IMR-90 (cell line): Measurements from ENCODE around the gene CERK. TPM values are rescaled to one million over a fixed set of nuclear protein-coding genes. Genes with fewer than 3 reads are reported as not detected.

Source experiments
- ATAC-seq: fragments of 200-7000 bp; cut with Tn5 transposase; 2 replicates; pipeline ENCODE4 v1.9.1; 2020; ENCODE audit warnings: low read depth, mild to moderate bottlenecking, moderate library complexity
- BruUV-seq: library from RNA; stranded (reverse); fragments of 400-500 nt; replicated peaks from 2 replicates; lab custom pipeline; 2021; lab: Mats Ljungman, UMichigan
- CTCF ChIA-PET: fragments of 300-600 bp; formaldehyde crosslinking; extraction: SDS; loops from one replicate; lab custom pipeline; 2021; ENCODE audit warnings: antibody characterized with exemption; lab: Yijun Ruan, JAX
- POLR2A ChIA-PET: fragments of 300-600 bp; sonication (Branson Sonifier 250); formaldehyde crosslinking; loops from one replicate; lab custom pipeline; 2022; ENCODE audit warnings: antibody characterized with exemption; ENCODE audit not compliant: unreplicated experiment; lab: Charles Lee
- DNase-seq: peaks from one replicate; pipeline ENCODE4 v3.0.0; 2013
- H2AFZ ChIP-seq: replicated peaks from 2 replicates; pipeline ENCODE3; 2013; ENCODE audit warnings: low read length, mild to moderate bottlenecking; ENCODE audit not compliant: poor library complexity
- H2AK5ac ChIP-seq: 2 replicates; pipeline ENCODE4 v1.6.1; 2013; ENCODE audit warnings: low read depth, low read length, inconsistent platforms
- H2AK9ac ChIP-seq: replicated peaks from 2 replicates; pipeline ENCODE3; 2013; ENCODE audit warnings: mild to moderate bottlenecking, low read depth, low read length, moderate library complexity; ENCODE audit not compliant: poor library complexity
- H2BK120ac ChIP-seq: 2 replicates; pipeline ENCODE4 v1.6.1; 2013; ENCODE audit warnings: low read depth, low read length, inconsistent platforms
- H2BK15ac ChIP-seq: 3 replicates; pipeline ENCODE4 v1.6.1; 2013; ENCODE audit warnings: low read depth, low read length, inconsistent platforms
- H2BK20ac ChIP-seq: 2 replicates; pipeline ENCODE4 v1.6.1; 2013; ENCODE audit warnings: low read depth, mild to moderate bottlenecking, inconsistent platforms, low read length, moderate library complexity
- H2BK5ac ChIP-seq: 2 replicates; pipeline ENCODE4 v1.6.1; 2013; ENCODE audit warnings: mild to moderate bottlenecking, low read depth, low read length, inconsistent platforms; ENCODE audit not compliant: poor library complexity, severe bottlenecking
- H3K14ac ChIP-seq: replicated peaks from 2 replicates; pipeline ENCODE4 v1.6.1; 2013; ENCODE audit warnings: low read depth, low read length, inconsistent platforms
- H3K18ac ChIP-seq: 2 replicates; pipeline ENCODE4 v1.6.1; 2013; ENCODE audit warnings: low read depth, low read length, control low read depth
- H3K23ac ChIP-seq: 2 replicates; pipeline ENCODE4 v1.6.1; 2013; ENCODE audit warnings: low read depth, low read length, inconsistent platforms
- H3K27ac ChIP-seq: 2 replicates; pipeline ENCODE4 v1.5.1; 2013; ENCODE audit warnings: mild to moderate bottlenecking, control low read depth, low read length; ENCODE audit not compliant: insufficient read depth
- H3K27me3 ChIP-seq: 2 replicates; pipeline ENCODE4 v1.6.1; 2013; ENCODE audit warnings: low read length; ENCODE audit not compliant: control insufficient read depth, insufficient read depth
- H3K36me3 ChIP-seq: 2 replicates; pipeline ENCODE4 v1.6.1; 2013; ENCODE audit warnings: low read length, mixed read lengths; ENCODE audit not compliant: control insufficient read depth, insufficient read depth
- H3K4ac ChIP-seq: 2 replicates; pipeline ENCODE4 v1.6.1; 2013; ENCODE audit warnings: low read depth, low read length, inconsistent platforms
- H3K4me1 ChIP-seq: 2 replicates; pipeline ENCODE4 v1.6.1; 2013; ENCODE audit warnings: low read length, mixed read lengths; ENCODE audit not compliant: control insufficient read depth, insufficient read depth
- H3K4me2 ChIP-seq: 2 replicates; pipeline ENCODE4 v1.6.1; 2013; ENCODE audit warnings: low read depth, mild to moderate bottlenecking, control low read depth, low read length, moderate library complexity
- H3K4me3 ChIP-seq: 2 replicates; pipeline ENCODE4 v1.5.1; 2013; ENCODE audit warnings: low read depth, mild to moderate bottlenecking, control low read depth, low read length, moderate library complexity; ENCODE audit not compliant: insufficient read depth
- H3K56ac ChIP-seq: 2 replicates; pipeline ENCODE4 v1.6.1; 2013; ENCODE audit warnings: low read length, inconsistent platforms; ENCODE audit not compliant: insufficient read depth; ENCODE audit errors: extremely low read depth
- H3K79me1 ChIP-seq, 2 experiments: 2 replicates each; pipeline ENCODE4 v1.6.1; 2013; ENCODE audit warnings: low read length in 2 of 2, inconsistent platforms in 1 of 2, low read depth in 1 of 2
- H3K9ac ChIP-seq: 2 replicates; pipeline ENCODE4 v1.6.1; 2013; ENCODE audit warnings: low read depth, low read length, control low read depth
- H3K9me1 ChIP-seq: 2 replicates; pipeline ENCODE4 v1.6.1; 2013; ENCODE audit warnings: low read length, inconsistent platforms; ENCODE audit not compliant: insufficient read depth
- H3K9me3 ChIP-seq: 2 replicates; pipeline ENCODE4 v1.6.1; 2013; ENCODE audit warnings: low read length; ENCODE audit not compliant: control insufficient read depth, insufficient read depth
- H4K20me1 ChIP-seq: 2 replicates; pipeline ENCODE4 v1.6.1; 2013; ENCODE audit warnings: low read length, inconsistent platforms; ENCODE audit not compliant: insufficient read depth
- H4K5ac ChIP-seq: 2 replicates; pipeline ENCODE4 v1.6.1; 2013; ENCODE audit warnings: mild to moderate bottlenecking, low read depth, low read length, control low read depth
- H4K8ac ChIP-seq, 2 experiments: 2 replicates each; pipeline ENCODE4 v1.6.1; 2013; ENCODE audit warnings: low read depth in 2 of 2, low read length in 2 of 2, control low read depth in 1 of 2, inconsistent platforms in 1 of 2
- H4K91ac ChIP-seq: 2 replicates; pipeline ENCODE4 v1.6.1; 2013; ENCODE audit warnings: low read depth, low read length, inconsistent platforms; ENCODE audit not compliant: insufficient read depth
- CEBPB ChIP-seq: IDR thresholded peaks from 2 replicates; pipeline ENCODE4 v1.6.1; 2012; ENCODE audit warnings: low read depth, low read length, improper control_type of control experiment
- CHD1 ChIP-seq: IDR thresholded peaks from 2 replicates; pipeline ENCODE4 v1.6.1; 2012; ENCODE audit warnings: low read depth, low read length, improper control_type of control experiment
- MAFK ChIP-seq: IDR thresholded peaks from 2 replicates; pipeline ENCODE4 v1.6.1; 2012; ENCODE audit warnings: low read depth, low read length, improper control_type of control experiment
- MAZ ChIP-seq: IDR thresholded peaks from 2 replicates; pipeline ENCODE4 v1.6.1; 2012; ENCODE audit warnings: low read depth, mild to moderate bottlenecking, low read length, improper control_type of control experiment, moderate library complexity, borderline replicate concordance
- SMC3 ChIP-seq: fragments of 150-350 bp; IDR thresholded peaks from 2 replicates; pipeline ENCODE4 v1.6.1; 2016; ENCODE audit warnings: low read depth, mild to moderate bottlenecking, antibody characterized with exemption, low read length, moderate library complexity
- WGBS, 2 experiments: methylation state at CpG; one replicate each; pipeline versions ENCODE4 v1.1.5 to v1.1.7; 2013; ENCODE audit warnings: missing lambda C conversion rate in 2 of 2; ENCODE audit not compliant: insufficient read length in 1 of 2; ENCODE audit errors: extremely low coverage in 2 of 2; 5-methylcytosine and 5-hydroxymethylcytosine counted together
- dilution Hi-C: fragments of 300-500 bp; cut with HindIII; formaldehyde crosslinking; loops from one replicate; pipeline ENCODE4 v1.14.3; 2018; ENCODE audit warnings: low sequenced_read_pairs; ENCODE audit not compliant: unreplicated experiment
- in situ Hi-C: fragments of 300-500 bp; cut with MboI; formaldehyde crosslinking; loops from 3 replicates; pipeline ENCODE4 v1.14.3; 2019; ENCODE audit warnings: low sequenced_read_pairs, inconsistent platforms, mixed read lengths
- intact Hi-C: fragments of 100-400 bp; cut with micrococcal nuclease; formaldehyde crosslinking; loops from 2 replicates; pipeline ENCODE4 v1.10.0; 2022
- polyA plus RNA-seq, 3 experiments: library from polyadenylated mRNA; depleted of rRNA; stranded (reverse); fragments of >200 nt; gene quantifications; 2 replicates each; pipeline ENCODE4 v1.2.3, GENCODE V29; 2012; ENCODE audit warnings: low replicate concordance in 1 of 3
- total RNA-seq: library from RNA; depleted of rRNA; stranded (reverse); fragments of >200 nt; gene quantifications from 2 replicates; pipeline ENCODE4 v1.2.3, GENCODE V29; 2012
- TF ChIP-seq, protein P1 (sequence below): fragments of 150-350 bp; IDR thresholded peaks from 2 replicates; pipeline ENCODE4 v1.6.1; 2016; ENCODE audit warnings: low read depth, mild to moderate bottlenecking, low read length, moderate library complexity, borderline replicate concordance

The CERK gene
- total and polyA plus RNA-seq, 2 of the 4 experiments (the other 2 are of a cell fraction) = 25.3 to 38.7 TPM

GRCh38 chr22:46687460-46687859 is 50.6 kb downstream of the CERK start:
- ChIA-PET POLR2A (no interaction called here), CTCF (no interaction called here)
- Histone ChIP-seq H3K9ac (no peak overlapping the region), H2AFZ (no peak overlapping the region), H3K4ac (no peak overlapping the region), H3K23ac (no peak overlapping the region), H2BK20ac (no peak overlapping the region), H3K4me1 (no peaks in the 10 kb centered on the region), H2AK9ac (no peak overlapping the region), H3K14ac (no peak overlapping the region), H2BK5ac (no peak overlapping the region), H3K9me3 (no peaks in the 10 kb centered on the region), H3K4me2 (no peak overlapping the region), H3K9me1 (0 out of 2 replicates have a peak, but pooled peaks cover 1% of the 10 kb centered on the region), H3K56ac (no peak overlapping the region), H3K27ac (no peak overlapping the region), H3K36me3 (peaks cover 53% of the 10 kb centered on the region), H4K20me1 (no peaks in the 10 kb centered on the region; the same call in 1 of the 2 replicates), H2AK5ac (no peak overlapping the region), H2BK15ac (no peak overlapping the region), H3K27me3 (no peaks in the 10 kb centered on the region), H4K91ac (no peak overlapping the region), H4K5ac (no peak overlapping the region), H2BK120ac (no peak overlapping the region), H3K79me1 (no peaks in the 10 kb centered on the region; a peak in 1 of 4 replicates), H3K18ac (no peak overlapping the region), H3K4me3 (no peak overlapping the region), H4K8ac (no peak overlapping the region)
- no CpG with 5 or more reads among the region's 15 CpGs for whole genome bisulfite sequencing, 2 experiments
- TF ChIP-seq SMC3 (no peak), MAZ (no peak), MAFK (no peak), CHD1 (no peak), CEBPB (no peak)
- TF ChIP-seq, protein P1, sequence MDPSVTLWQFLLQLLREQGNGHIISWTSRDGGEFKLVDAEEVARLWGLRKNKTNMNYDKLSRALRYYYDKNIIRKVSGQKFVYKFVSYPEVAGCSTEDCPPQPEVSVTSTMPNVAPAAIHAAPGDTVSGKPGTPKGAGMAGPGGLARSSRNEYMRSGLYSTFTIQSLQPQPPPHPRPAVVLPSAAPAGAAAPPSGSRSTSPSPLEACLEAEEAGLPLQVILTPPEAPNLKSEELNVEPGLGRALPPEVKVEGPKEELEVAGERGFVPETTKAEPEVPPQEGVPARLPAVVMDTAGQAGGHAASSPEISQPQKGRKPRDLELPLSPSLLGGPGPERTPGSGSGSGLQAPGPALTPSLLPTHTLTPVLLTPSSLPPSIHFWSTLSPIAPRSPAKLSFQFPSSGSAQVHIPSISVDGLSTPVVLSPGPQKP = no peak
- in situ Hi-C loops = no loop called here
- no TSS peak for BruUV-seq
- dilution Hi-C loops = no loop called here
- no peak for ATAC-seq
- intact Hi-C loops = no loop called here
- DNase-seq = no peak
